Measurements from ENCODE around the gene RFK.

The RFK gene

DNA sequence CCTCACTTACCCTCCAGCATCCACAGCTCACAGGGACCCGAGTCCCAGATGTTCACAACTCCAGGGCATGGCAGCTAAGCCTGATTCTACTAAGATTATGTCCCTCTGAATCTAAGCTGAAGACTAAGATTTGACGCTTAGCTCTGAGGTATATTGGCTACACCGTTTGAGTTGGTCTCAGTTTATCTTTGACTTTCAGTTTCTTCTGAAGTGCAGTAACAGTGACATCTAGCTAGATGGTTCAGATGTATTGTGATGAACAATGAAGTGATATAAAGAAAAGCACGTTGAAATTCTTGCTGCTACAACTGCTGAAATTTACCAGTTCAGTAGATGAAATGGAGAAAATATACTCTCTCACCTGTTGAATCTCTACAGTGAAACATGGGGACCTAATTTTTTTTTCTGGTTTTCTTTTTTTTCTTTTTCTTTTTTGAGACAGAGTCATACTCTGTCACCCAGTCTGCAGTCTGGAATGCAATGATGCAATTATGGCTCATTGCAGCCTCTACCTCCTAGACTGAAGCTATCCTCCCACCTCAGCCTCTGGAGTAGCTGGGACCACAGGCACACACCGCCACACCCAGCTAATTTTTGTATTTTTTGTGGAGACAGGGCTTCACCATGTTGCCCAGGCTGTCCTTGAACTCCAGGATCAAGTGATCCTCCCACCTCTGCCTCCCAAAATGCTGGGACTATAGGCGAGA, 15.7 kb downstream of the RFK start:
- Histone ChIP-seq H3K9me3 (ENCODE audit: control insufficient read depth, low read length) (no peaks in the 10 kb centered on the region), H3K4me2 (ENCODE audit: low read length) (no peak overlapping the region), H3K36me3 (ENCODE audit: control insufficient read depth, insufficient read depth, low read length) (no peaks in the 10 kb centered on the region)

DNA sequence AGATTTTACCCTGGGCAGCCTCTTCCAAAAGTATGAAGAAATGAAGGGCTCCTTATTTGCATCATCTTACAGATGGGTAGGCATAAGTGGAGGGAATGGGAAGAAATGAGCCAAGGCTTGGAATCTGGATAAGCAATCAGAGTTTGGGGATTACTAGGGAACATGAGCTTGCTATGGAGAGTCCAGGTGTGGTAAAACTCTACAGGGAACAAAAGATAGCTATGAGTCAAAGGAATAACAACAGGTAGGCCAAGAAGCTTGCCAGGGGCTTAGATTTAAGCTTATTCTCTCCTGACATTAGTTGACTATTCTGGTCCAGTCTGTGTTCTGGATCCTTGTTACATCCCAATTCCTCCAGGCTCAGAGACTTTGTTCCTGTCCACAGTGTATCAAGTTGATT, 16.4 kb downstream of the RFK start:
- TF ChIP-seq, protein P1, sequence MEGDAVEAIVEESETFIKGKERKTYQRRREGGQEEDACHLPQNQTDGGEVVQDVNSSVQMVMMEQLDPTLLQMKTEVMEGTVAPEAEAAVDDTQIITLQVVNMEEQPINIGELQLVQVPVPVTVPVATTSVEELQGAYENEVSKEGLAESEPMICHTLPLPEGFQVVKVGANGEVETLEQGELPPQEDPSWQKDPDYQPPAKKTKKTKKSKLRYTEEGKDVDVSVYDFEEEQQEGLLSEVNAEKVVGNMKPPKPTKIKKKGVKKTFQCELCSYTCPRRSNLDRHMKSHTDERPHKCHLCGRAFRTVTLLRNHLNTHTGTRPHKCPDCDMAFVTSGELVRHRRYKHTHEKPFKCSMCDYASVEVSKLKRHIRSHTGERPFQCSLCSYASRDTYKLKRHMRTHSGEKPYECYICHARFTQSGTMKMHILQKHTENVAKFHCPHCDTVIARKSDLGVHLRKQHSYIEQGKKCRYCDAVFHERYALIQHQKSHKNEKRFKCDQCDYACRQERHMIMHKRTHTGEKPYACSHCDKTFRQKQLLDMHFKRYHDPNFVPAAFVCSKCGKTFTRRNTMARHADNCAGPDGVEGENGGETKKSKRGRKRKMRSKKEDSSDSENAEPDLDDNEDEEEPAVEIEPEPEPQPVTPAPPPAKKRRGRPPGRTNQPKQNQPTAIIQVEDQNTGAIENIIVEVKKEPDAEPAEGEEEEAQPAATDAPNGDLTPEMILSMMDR (IDR thresholded peaks at IDR 0.05): no peak
- H2AFZ ChIP-seq: no peak overlapping the region
- H3K4me3 ChIP-seq (ENCODE audit: low read depth, low read length): no peak overlapping the region
- no peak overlapping the region for H3K27ac ChIP-seq
- no peaks in the 10 kb centered on the region for H3K9me3 ChIP-seq (ENCODE audit: control insufficient read depth, low read length)
- no peak overlapping the region for H3K4me2 ChIP-seq (ENCODE audit: low read length)
- H3K4me1 ChIP-seq: no peaks in the 10 kb centered on the region
- H3K27me3 ChIP-seq (ENCODE audit: control insufficient read depth, insufficient read depth, low read length): no peaks in the 10 kb centered on the region
- no peaks in the 10 kb centered on the region for H3K36me3 ChIP-seq (ENCODE audit: control insufficient read depth, insufficient read depth, low read length)
- no peak overlapping the region for H3K9ac ChIP-seq
- no peaks in the 10 kb centered on the region for H3K79me2 ChIP-seq

More for the DNA sequence above, 15.7 kb downstream of the RFK start:
- TF ChIP-seq, protein P1 (IDR thresholded peaks at IDR 0.05): no peak
- Histone ChIP-seq H3K9ac (no peak overlapping the region), H2AFZ (no peak overlapping the region), H3K27me3 (ENCODE audit: control insufficient read depth, insufficient read depth, low read length) (no peaks in the 10 kb centered on the region), H3K4me1 (no peaks in the 10 kb centered on the region), H3K79me2 (no peaks in the 10 kb centered on the region), H3K27ac (no peak overlapping the region), H3K4me3 (ENCODE audit: low read depth, low read length) (no peak overlapping the region)

GRCh38 chr9:76374783-76375559, 19.3 kb downstream of the RFK start:
- H3K36me3 ChIP-seq (ENCODE audit: control insufficient read depth, insufficient read depth, low read length): no peaks in the 10 kb centered on the region
- H3K4me1 ChIP-seq: no peaks in the 10 kb centered on the region
- H3K4me3 ChIP-seq (ENCODE audit: low read depth, low read length): no peak overlapping the region
- H3K9ac ChIP-seq: no peak overlapping the region
- TF ChIP-seq, protein P1 (IDR thresholded peaks at IDR 0.05): no peak
- H3K79me2 ChIP-seq: no peaks in the 10 kb centered on the region
- no peak overlapping the region for H2AFZ ChIP-seq
- H3K27ac ChIP-seq: no peak overlapping the region
- no peaks in the 10 kb centered on the region for H3K9me3 ChIP-seq (ENCODE audit: control insufficient read depth, low read length)
- no peak overlapping the region for H3K4me2 ChIP-seq (ENCODE audit: low read length)
- no peaks in the 10 kb centered on the region for H3K27me3 ChIP-seq (ENCODE audit: control insufficient read depth, insufficient read depth, low read length)

DNA sequence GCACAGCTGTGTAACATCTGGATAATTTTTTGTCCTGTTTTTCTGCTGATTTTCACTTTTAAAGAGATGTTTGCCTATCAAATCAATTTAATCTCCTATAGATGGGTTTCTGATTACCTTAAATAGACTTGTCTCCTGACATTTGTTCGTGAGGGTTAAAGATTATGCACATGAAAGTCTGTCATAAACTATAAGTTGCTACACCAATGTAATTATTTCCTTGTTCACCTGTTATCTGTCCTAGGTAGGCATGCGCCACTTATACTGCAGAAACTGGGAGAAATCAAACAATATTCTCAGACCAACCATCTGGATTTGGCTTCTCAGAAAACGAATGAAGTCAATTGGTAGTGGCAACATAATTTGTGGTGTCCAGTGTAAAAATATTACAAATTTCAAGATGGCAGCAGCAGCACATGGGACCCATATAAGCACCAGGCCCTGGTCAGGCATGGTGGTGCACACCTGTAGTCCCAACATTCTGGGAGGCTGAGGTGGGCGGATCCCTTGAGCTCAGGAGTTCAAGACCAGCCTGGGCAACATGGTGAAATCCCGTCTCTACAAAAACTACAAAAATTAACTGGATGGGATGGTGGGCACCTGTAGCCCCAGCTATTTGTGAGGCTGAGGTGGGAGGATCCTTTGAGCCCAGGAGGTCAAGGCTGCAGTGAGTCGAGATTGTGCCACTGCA, 20.3 kb downstream of the RFK start:
- Histone ChIP-seq H3K27me3 (ENCODE audit: control insufficient read depth, insufficient read depth, low read length) (no peaks in the 10 kb centered on the region), H3K4me3 (ENCODE audit: low read depth, low read length) (no peak overlapping the region), H3K27ac (no peak overlapping the region), H3K9me3 (ENCODE audit: control insufficient read depth, low read length) (no peaks in the 10 kb centered on the region), H3K4me2 (ENCODE audit: low read length) (no peak overlapping the region), H2AFZ (no peak overlapping the region), H3K36me3 (ENCODE audit: control insufficient read depth, insufficient read depth, low read length) (no peaks in the 10 kb centered on the region), H3K79me2 (no peaks in the 10 kb centered on the region), H3K9ac (no peak overlapping the region), H3K4me1 (peaks cover 2% of the 10 kb centered on the region)
- TF ChIP-seq, protein P1 (IDR thresholded peaks at IDR 0.05): no peak

Measured in parathyroid adenoma (tissue), 2 donors.